ENCODE data around the gene UGT1A1.

The UGT1A1 gene

GRCh38 chr2:233758141-233758540 lies 1.9 kb upstream of the UGT1A1 start:
- DNase-seq (ENCODE audit: low spot score) = no peak

- no peak for DNase-seq (ENCODE audit: low spot score)
Measured at GRCh38 chr2:233758849-233759248, 1.2 kb upstream of the UGT1A1 start.

GRCh38 chr2:233761040-233761769 lies 1.1 kb downstream of the UGT1A1 start:
- no peak for DNase-seq (ENCODE audit: low spot score)

- no peak for DNase-seq (ENCODE audit: low spot score)
Measured at GRCh38 chr2:233764264-233764663, 4.2 kb downstream of the UGT1A1 start.

- no peak for DNase-seq (ENCODE audit: low spot score)
Measured at GRCh38 chr2:233764761-233765160, 4.7 kb downstream of the UGT1A1 start.

- DNase-seq (ENCODE audit: low spot score) = no peak
Measured at GRCh38 chr2:233766416-233766815, 6.3 kb downstream of the UGT1A1 start.

- no peak for DNase-seq (ENCODE audit: low spot score)
Measured at GRCh38 chr2:233768076-233768475, 8.0 kb downstream of the UGT1A1 start.

GRCh38 chr2:233769260-233769659 lies 9.2 kb downstream of the UGT1A1 start:
- DNase-seq (ENCODE audit: low spot score) = no peak

- no peak for DNase-seq (ENCODE audit: low spot score)
Measured at GRCh38 chr2:233772153-233772552, 12.1 kb downstream of the UGT1A1 start.

- no peak for DNase-seq (ENCODE audit: low spot score)
Measured at GRCh38 chr2:233772583-233772982, 12.5 kb downstream of the UGT1A1 start.

GRCh38 chr2:233773854-233774253 lies 13.8 kb downstream of the UGT1A1 start:
- no peak for DNase-seq (ENCODE audit: low spot score)

- no peak for DNase-seq (ENCODE audit: low spot score)
Measured at GRCh38 chr2:233775414-233775813, 15.3 kb downstream of the UGT1A1 start.

GRCh38 chr2:233778030-233778429 lies 18.0 kb downstream of the UGT1A1 start, which contains the start of gene MROH2A:
MROH2A (plus strand) TSS chr2:233778330; CDS start chr2:233779359, 1,029 bp downstream.
- no peak for DNase-seq (ENCODE audit: low spot score)

GRCh38 chr2:233779722-233780121 lies 19.7 kb downstream of the UGT1A1 start:
- no peak for DNase-seq (ENCODE audit: low spot score)

- no peak for DNase-seq (ENCODE audit: low spot score)
Measured at GRCh38 chr2:233780771-233781170, 20.7 kb downstream of the UGT1A1 start.

- DNase-seq (ENCODE audit: low spot score) = no peak
Measured at GRCh38 chr2:233789554-233789953, 29.5 kb downstream of the UGT1A1 start.

GRCh38 chr2:233791151-233791882 lies 31.2 kb downstream of the UGT1A1 start:
- DNase-seq (ENCODE audit: low spot score) = no peak

GRCh38 chr2:233791883-233792329 lies 31.8 kb downstream of the UGT1A1 start:
- DNase-seq (ENCODE audit: low spot score) = no peak

GRCh38 chr2:233792720-233793119 lies 32.6 kb downstream of the UGT1A1 start:
- DNase-seq (ENCODE audit: low spot score) = no peak

GRCh38 chr2:233793465-233794127 lies 33.5 kb downstream of the UGT1A1 start:
- no peak for DNase-seq (ENCODE audit: low spot score)

- DNase-seq (ENCODE audit: low spot score) = no peak
Measured at GRCh38 chr2:233794128-233794658, 34.1 kb downstream of the UGT1A1 start.

GRCh38 chr2:233795735-233796171 lies 35.7 kb downstream of the UGT1A1 start:
- no peak for DNase-seq (ENCODE audit: low spot score)

All from cerebellar cortex (tissue), 1 donor.